Neural progenitor cell (in vitro differentiated cells): ENCODE results near the gene TMEM59. TPM values are rescaled to one million over a fixed set of nuclear protein-coding genes. Genes with fewer than 3 reads are reported as not detected.

ENCODE experiments used
- DNase-seq: peaks from one replicate; pipeline ENCODE4 v3.0.0-alpha.2; 2016; ENCODE audit warnings: low spot score
- H2AFZ ChIP-seq: fragments of 200-600 bp; sonication (generic); replicated peaks from 2 replicates; pipeline ENCODE4 v1.6.1; 2016; ENCODE audit warnings: antibody characterized with exemption
- H3F3A ChIP-seq: fragments of 200-600 bp; sonication (generic); 2 replicates; pipeline ENCODE4 v1.6.1; 2016; ENCODE audit warnings: antibody characterized with exemption, low read depth
- H3K27ac ChIP-seq: fragments of 200-600 bp; sonication (generic); 2 replicates; pipeline ENCODE4 v1.5.1; 2016; ENCODE audit warnings: mild to moderate bottlenecking
- H3K27me3 ChIP-seq: fragments of 200-600 bp; sonication (generic); 2 replicates; pipeline ENCODE4 v1.6.1; 2016; ENCODE audit warnings: mild to moderate bottlenecking, moderate library complexity
- H3K36me3 ChIP-seq: fragments of 200-600 bp; sonication (generic); 2 replicates; pipeline ENCODE4 v1.5.1; 2016
- H3K4me1 ChIP-seq: fragments of 200-600 bp; sonication (generic); 2 replicates; pipeline ENCODE4 v1.6.1; 2016; ENCODE audit warnings: mixed run types
- H3K4me2 ChIP-seq: fragments of 200-600 bp; sonication (generic); 2 replicates; pipeline ENCODE4 v1.6.1; 2016
- H3K4me3 ChIP-seq: fragments of 200-600 bp; sonication (generic); 2 replicates; pipeline ENCODE4 v1.5.1; 2016
- H3K79me2 ChIP-seq: fragments of 200-600 bp; sonication (generic); 2 replicates; pipeline ENCODE4 v1.6.1; 2016; ENCODE audit warnings: low read depth
- H3K9ac ChIP-seq: fragments of 200-600 bp; sonication (generic); 2 replicates; pipeline ENCODE4 v1.6.1; 2016
- H3K9me3 ChIP-seq: fragments of 200-600 bp; sonication (generic); 2 replicates; pipeline ENCODE4 v1.5.1; 2016; ENCODE audit warnings: low read depth
- H4K20me1 ChIP-seq: fragments of 200-600 bp; sonication (generic); 2 replicates; pipeline ENCODE4 v1.6.1; 2016; ENCODE audit warnings: low read depth
- H3K27ac Mint-ChIP-seq: 3 replicates; pipeline ENCODE4 v1.8.0; 2021; ENCODE audit warnings: mixed read lengths
- H3K27me3 Mint-ChIP-seq: 2 replicates; pipeline ENCODE4 v1.8.0; 2022; ENCODE audit warnings: low read depth, mild to moderate bottlenecking, inconsistent platforms, moderate library complexity, mixed read lengths; ENCODE audit not compliant: insufficient read depth
- H3K36me3 Mint-ChIP-seq: 3 replicates; pipeline ENCODE4 v1.8.0; 2021; ENCODE audit warnings: mixed read lengths
- H3K4me1 Mint-ChIP-seq: 3 replicates; pipeline ENCODE4 v1.8.0; 2021; ENCODE audit warnings: mixed read lengths
- H3K4me3 Mint-ChIP-seq: 3 replicates; pipeline ENCODE4 v1.8.0; 2021; ENCODE audit warnings: mild to moderate bottlenecking, moderate library complexity, mixed read lengths
- H3K9me3 Mint-ChIP-seq: 3 replicates; pipeline ENCODE4 v1.8.0; 2020; ENCODE audit warnings: mixed read lengths
- EZH2 ChIP-seq: fragments of 200-600 bp; sonication (generic); IDR thresholded peaks from 2 replicates; pipeline ENCODE4 v1.6.1; 2017; ENCODE audit warnings: antibody characterized with exemption, mild to moderate bottlenecking, moderate library complexity
- EZH2phosphoT487 ChIP-seq: fragments of 200-600 bp; sonication (generic); IDR thresholded peaks from 2 replicates; pipeline ENCODE4 v1.6.1; 2017; ENCODE audit warnings: antibody characterized with exemption
- total RNA-seq: library from RNA; depleted of rRNA; stranded (reverse); fragments of >200 nt; gene quantifications from 2 replicates; pipeline ENCODE4 v1.2.3, GENCODE V29; 2015; ENCODE audit warnings: low replicate concordance
- TF ChIP-seq, protein P1 (sequence below): fragments of 200-600 bp; sonication (generic); IDR thresholded peaks from 2 replicates; pipeline ENCODE4 v1.5.1; 2017; ENCODE audit warnings: antibody characterized with exemption, mild to moderate bottlenecking

Gene TMEM59
- total RNA-seq, 1 donor from 2014 or later, result 139 TPM

DNA sequence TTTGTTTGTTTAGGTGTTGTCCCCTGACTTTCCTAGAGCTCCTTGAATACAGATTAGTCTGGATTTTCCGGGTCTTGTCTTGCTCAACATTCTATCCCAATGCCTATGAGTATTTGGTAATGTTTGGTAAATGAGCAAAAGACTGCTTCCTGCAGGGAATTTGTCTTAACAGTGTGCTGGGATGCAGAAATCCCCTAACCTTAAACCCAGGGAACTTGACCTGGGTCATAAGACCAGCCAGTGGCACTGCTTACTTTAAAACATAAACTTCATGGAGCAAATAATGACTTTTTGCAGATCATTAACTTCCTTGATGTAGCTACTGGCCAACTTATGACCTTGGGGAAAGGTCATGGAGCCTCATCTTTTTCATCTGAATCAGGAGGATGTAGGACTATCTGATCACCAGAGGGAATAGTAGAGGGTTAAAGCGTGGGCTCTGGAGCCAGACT lies 27.6 kb upstream of the TMEM59 start:
- no peak overlapping the region for H2AFZ ChIP-seq
- H3K4me3 ChIP-seq, result no peak overlapping the region
- no peaks in the 10 kb centered on the region for H3K36me3 Mint-ChIP-seq
- peaks cover 3% of the 10 kb centered on the region for H3K4me1 Mint-ChIP-seq
- no peaks in the 10 kb centered on the region for H3K36me3 ChIP-seq
- H4K20me1 ChIP-seq, result peaks cover 11% of the 10 kb centered on the region
- H3K9me3 ChIP-seq, result no peaks in the 10 kb centered on the region
- H3F3A ChIP-seq, result no peaks in the 10 kb centered on the region
- no peak overlapping the region for H3K4me2 ChIP-seq
- H3K4me1 ChIP-seq, result no peaks in the 10 kb centered on the region
- H3K9me3 Mint-ChIP-seq, result no peaks in the 10 kb centered on the region
- no peak overlapping the region for H3K4me3 Mint-ChIP-seq
- H3K9ac ChIP-seq, result no peak overlapping the region
- peaks cover 2% of the 10 kb centered on the region for H3K27me3 Mint-ChIP-seq
- TF ChIP-seq EZH2 (no peak), EZH2phosphoT487 (no peak)
- TF ChIP-seq, protein P1, sequence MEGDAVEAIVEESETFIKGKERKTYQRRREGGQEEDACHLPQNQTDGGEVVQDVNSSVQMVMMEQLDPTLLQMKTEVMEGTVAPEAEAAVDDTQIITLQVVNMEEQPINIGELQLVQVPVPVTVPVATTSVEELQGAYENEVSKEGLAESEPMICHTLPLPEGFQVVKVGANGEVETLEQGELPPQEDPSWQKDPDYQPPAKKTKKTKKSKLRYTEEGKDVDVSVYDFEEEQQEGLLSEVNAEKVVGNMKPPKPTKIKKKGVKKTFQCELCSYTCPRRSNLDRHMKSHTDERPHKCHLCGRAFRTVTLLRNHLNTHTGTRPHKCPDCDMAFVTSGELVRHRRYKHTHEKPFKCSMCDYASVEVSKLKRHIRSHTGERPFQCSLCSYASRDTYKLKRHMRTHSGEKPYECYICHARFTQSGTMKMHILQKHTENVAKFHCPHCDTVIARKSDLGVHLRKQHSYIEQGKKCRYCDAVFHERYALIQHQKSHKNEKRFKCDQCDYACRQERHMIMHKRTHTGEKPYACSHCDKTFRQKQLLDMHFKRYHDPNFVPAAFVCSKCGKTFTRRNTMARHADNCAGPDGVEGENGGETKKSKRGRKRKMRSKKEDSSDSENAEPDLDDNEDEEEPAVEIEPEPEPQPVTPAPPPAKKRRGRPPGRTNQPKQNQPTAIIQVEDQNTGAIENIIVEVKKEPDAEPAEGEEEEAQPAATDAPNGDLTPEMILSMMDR, result no peak
- no peak overlapping the region for H3K27ac Mint-ChIP-seq
- no peak for DNase-seq
- H3K27ac ChIP-seq, result no peak overlapping the region
- H3K27me3 ChIP-seq, result no peaks in the 10 kb centered on the region
- no peaks in the 10 kb centered on the region for H3K79me2 ChIP-seq

DNA sequence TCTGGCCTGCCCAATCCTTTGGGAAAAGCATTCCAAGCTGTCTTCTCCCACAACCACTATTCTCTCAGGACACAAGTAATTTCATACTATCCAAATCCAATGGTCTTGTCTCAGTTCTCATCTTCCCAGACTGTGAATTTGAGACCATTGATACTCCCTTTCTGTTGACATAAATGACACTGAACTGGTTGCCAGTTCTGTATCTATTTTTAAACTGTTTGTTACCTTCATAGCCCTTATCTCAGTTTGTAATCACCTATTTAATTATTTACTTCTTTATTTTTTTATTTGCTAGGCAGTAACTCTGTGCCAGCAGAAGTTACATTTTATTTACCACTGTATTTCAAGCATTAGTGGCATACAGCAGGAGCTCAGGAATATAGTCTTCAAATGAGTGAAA lies 24.4 kb upstream of the TMEM59 start:
- Mint-ChIP-seq H3K4me1 (peaks cover 3% of the 10 kb centered on the region), H3K4me3 (no peak overlapping the region), H3K9me3 (no peaks in the 10 kb centered on the region), H3K36me3 (no peaks in the 10 kb centered on the region), H3K27me3 (peaks cover 2% of the 10 kb centered on the region), H3K27ac (no peak overlapping the region)
- Histone ChIP-seq H3K27me3 (no peaks in the 10 kb centered on the region), H3K4me1 (no peaks in the 10 kb centered on the region), H3K9me3 (no peaks in the 10 kb centered on the region), H3K4me3 (no peak overlapping the region), H3F3A (no peaks in the 10 kb centered on the region), H4K20me1 (peaks cover 7% of the 10 kb centered on the region), H3K4me2 (no peak overlapping the region), H2AFZ (no peak overlapping the region), H3K27ac (no peak overlapping the region), H3K9ac (no peak overlapping the region), H3K79me2 (no peaks in the 10 kb centered on the region), H3K36me3 (no peaks in the 10 kb centered on the region)
- no peak for TF ChIP-seq EZH2phosphoT487
- TF ChIP-seq EZH2, result no peak
- TF ChIP-seq, protein P1, result no peak
- DNase-seq, result no peak

DNA sequence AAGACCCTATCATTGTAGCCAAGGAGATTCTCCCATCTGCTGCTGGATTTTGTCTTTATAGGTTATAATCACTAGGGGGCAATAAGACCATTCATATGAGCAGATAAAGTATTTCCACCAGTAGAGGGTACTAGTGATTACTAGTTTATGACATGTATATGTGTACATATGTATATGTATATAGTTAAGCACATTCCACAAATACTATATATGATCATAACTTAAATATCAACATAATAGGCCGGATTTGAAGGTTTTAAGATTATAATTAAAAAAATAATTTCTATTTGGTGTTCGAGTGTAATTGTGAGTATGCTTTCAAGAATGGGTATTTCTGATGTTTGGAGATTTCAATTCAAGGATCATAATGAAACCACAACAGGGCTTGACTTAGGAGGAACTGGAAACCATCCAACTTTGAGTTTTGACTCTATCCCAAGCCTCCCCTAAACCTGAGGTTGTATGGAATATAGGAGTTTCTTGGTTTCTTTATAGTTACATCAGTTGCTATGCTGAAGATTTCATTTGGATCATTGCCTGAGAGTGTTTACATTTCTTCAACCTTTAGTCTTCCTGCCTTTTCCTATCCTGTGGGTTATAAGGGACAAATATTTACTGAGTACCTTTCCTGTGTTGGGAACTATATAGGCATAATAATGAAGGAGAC lies 17.3 kb upstream of the TMEM59 start:
- H3K4me1 ChIP-seq, result no peaks in the 10 kb centered on the region
- no peak overlapping the region for H3K4me3 Mint-ChIP-seq
- H3K9ac ChIP-seq, result no peak overlapping the region
- H2AFZ ChIP-seq, result no peak overlapping the region
- no peak overlapping the region for H3K4me2 ChIP-seq
- H3K79me2 ChIP-seq, result no peaks in the 10 kb centered on the region
- no peak overlapping the region for H3K27ac ChIP-seq
- H3K4me3 ChIP-seq, result no peak overlapping the region
- no peaks in the 10 kb centered on the region for H3K27me3 Mint-ChIP-seq
- TF ChIP-seq EZH2phosphoT487, result no peak
- TF ChIP-seq, protein P1, result peak; percentile 58
- TF ChIP-seq EZH2, result no peak
- peaks cover 8% of the 10 kb centered on the region for H3K36me3 Mint-ChIP-seq
- H3K36me3 ChIP-seq, result peaks cover 7% of the 10 kb centered on the region
- H3K9me3 ChIP-seq, result peaks cover 3% of the 10 kb centered on the region
- H3F3A ChIP-seq, result no peaks in the 10 kb centered on the region
- DNase-seq, result peak; percentile 30
- no peaks in the 10 kb centered on the region for H3K27me3 ChIP-seq
- no peak overlapping the region for H3K27ac Mint-ChIP-seq
- H4K20me1 ChIP-seq, result no peaks in the 10 kb centered on the region
- no peaks in the 10 kb centered on the region for H3K4me1 Mint-ChIP-seq
- peaks cover 2% of the 10 kb centered on the region for H3K9me3 Mint-ChIP-seq
